Activated CD4-positive, alpha-beta T cell treated with anti-CD3 and anti-CD28 coated beads, Interleukin-10, Interleukin-2, amounts not matched to agents 100 ng/mL and 50 ng/mL, durations not matched to agents 16 hours and 8 hours (primary cell): ENCODE results near the gene CMIP.
A peak's percentile ranks its signal among the peaks of the same experiment; 100 is the strongest.

ENCODE experiments used
- DNase-seq: peaks from one replicate; pipeline ENCODE4 v3.0.0-alpha.2; 2020

The CMIP gene

GRCh38 chr16:81447383-81448101 lies 2.9 kb downstream of the CMIP start:
- no peak for DNase-seq

GRCh38 chr16:81448154-81449131 lies 3.8 kb downstream of the CMIP start:
- DNase-seq = no peak

GRCh38 chr16:81449241-81449640 lies 4.6 kb downstream of the CMIP start:
- DNase-seq = no peak

GRCh38 chr16:81449899-81450608 lies 5.4 kb downstream of the CMIP start:
- no peak for DNase-seq

- DNase-seq = no peak
These were observed 6.3 kb downstream of the CMIP start for GRCh38 chr16:81450783-81451491.

- DNase-seq = peak; percentile 53
These were observed 7.4 kb downstream of the CMIP start for GRCh38 chr16:81451753-81452680.

GRCh38 chr16:81453091-81453728 lies 8.6 kb downstream of the CMIP start:
- no peak for DNase-seq

- no peak for DNase-seq
These were observed 9.4 kb downstream of the CMIP start for GRCh38 chr16:81454044-81454443.

GRCh38 chr16:81455006-81455405 lies 10.4 kb downstream of the CMIP start:
- no peak for DNase-seq

- DNase-seq = no peak
These were observed 11.3 kb downstream of the CMIP start for GRCh38 chr16:81455720-81456494.

GRCh38 chr16:81456523-81457325 lies 12.1 kb downstream of the CMIP start:
- no peak for DNase-seq

GRCh38 chr16:81457326-81458133 lies 12.9 kb downstream of the CMIP start:
- DNase-seq = no peak

- no peak for DNase-seq
These were observed 13.6 kb downstream of the CMIP start for GRCh38 chr16:81458149-81458669.

- no peak for DNase-seq
These were observed 14.4 kb downstream of the CMIP start for GRCh38 chr16:81458827-81459598.

GRCh38 chr16:81460075-81460474 lies 15.5 kb downstream of the CMIP start:
- DNase-seq = no peak

- no peak for DNase-seq
These were observed 16.6 kb downstream of the CMIP start for GRCh38 chr16:81461243-81461642.

- DNase-seq = no peak
These were observed 17.2 kb downstream of the CMIP start for GRCh38 chr16:81461766-81462165.
